ENCODE results near the gene DTNB. TPM values are rescaled to one million over a fixed set of nuclear protein-coding genes. Genes with fewer than 3 reads are reported as not detected.

DTNB gene
- total RNA-seq, 1 donor from 2014 or later, result 5.7 TPM

- intact Hi-C loops (cut with DNase I), result no loop called here
- DNase-seq (ENCODE audit: low spot score), result no peak
Measured at GRCh38 chr2:25328152-25329085, 345.0 kb downstream of the DTNB start.

Small RNAs within 50 kb of the gene (microRNA-seq; reads per million reads assigned to microRNA genes)
- 34.7 reads per million, percentile 45 among the genes with 10 or more reads in this experiment for gene MIR1301

Other genes with a start within 250 kb of the DTNB start
- gene ASXL2, start 204.9 kb upstream of the DTNB start, total RNA-seq, result 24.1 TPM

Data from cardiac septum (tissue), 1 donor.